CD8-positive, alpha-beta memory T cell (primary cell): Measurements from ENCODE around the gene INSC. TPM values are rescaled to one million over a fixed set of nuclear protein-coding genes. Genes with fewer than 3 reads are reported as not detected.

Source experiments
- CTCF ChIA-PET: fragments of 350-600 bp; sonication (Branson Sonifier 250); formaldehyde crosslinking; loops from one replicate; lab custom pipeline; 2021; ENCODE audit warnings: antibody characterized with exemption; lab: Charles Lee
- POLR2A ChIA-PET: fragments of 350-600 bp; sonication (Branson Sonifier 250); formaldehyde crosslinking; loops from one replicate; lab custom pipeline; 2021; ENCODE audit warnings: antibody characterized with exemption; lab: Charles Lee
- DNase-seq, 5 donors: peaks; one replicate each; pipeline versions ENCODE4 v3.0.0 to v3.0.0-alpha.2; 2020 to 2022; ENCODE audit warnings: mixed read lengths in 1 of 5
- H3K27ac ChIP-seq: one replicate; pipeline ENCODE4 v1.7.0; 2013; ENCODE audit warnings: low read depth, mild to moderate bottlenecking, low read length, moderate library complexity
- H3K27me3 ChIP-seq: 2 replicates; pipeline ENCODE4 v1.7.0; 2013; ENCODE audit warnings: low read length, mild to moderate bottlenecking; ENCODE audit not compliant: insufficient read depth, poor library complexity, severe bottlenecking
- H3K36me3 ChIP-seq: 2 replicates; pipeline ENCODE4 v1.7.0; 2013; ENCODE audit warnings: mild to moderate bottlenecking, low read length, moderate library complexity; ENCODE audit not compliant: insufficient read depth
- H3K4me1 ChIP-seq: 2 replicates; pipeline ENCODE4 v1.7.0; 2013; ENCODE audit warnings: mild to moderate bottlenecking, low read length, moderate library complexity; ENCODE audit not compliant: insufficient read depth
- H3K4me3 ChIP-seq: 2 replicates; pipeline ENCODE4 v1.7.0; 2013; ENCODE audit warnings: mild to moderate bottlenecking, low read length
- H3K9me3 ChIP-seq: 2 replicates; pipeline ENCODE4 v1.7.0; 2013; ENCODE audit warnings: mild to moderate bottlenecking, low read length
- H3K27ac Mint-ChIP-seq, 8 donors: one replicate each; pipeline ENCODE4 v1.8.0; 2020 to 2021; ENCODE audit warnings: mixed read lengths in 8 of 8, mild to moderate bottlenecking in 6 of 8, inconsistent platforms in 3 of 8, moderate library complexity in 3 of 8
- H3K27me3 Mint-ChIP-seq, 2 donors: one replicate each; pipeline ENCODE4 v1.8.0; 2020 to 2021; ENCODE audit warnings: mixed read lengths in 2 of 2, mild to moderate bottlenecking in 1 of 2, moderate library complexity in 1 of 2
- H3K36me3 Mint-ChIP-seq, 3 donors: one replicate each; pipeline ENCODE4 v1.8.0; 2020 to 2021; ENCODE audit warnings: mixed read lengths in 3 of 3, inconsistent platforms in 1 of 3, mild to moderate bottlenecking in 1 of 3
- H3K4me1 Mint-ChIP-seq, 3 donors: one replicate each; pipeline ENCODE4 v1.8.0; 2020 to 2021; ENCODE audit warnings: mixed read lengths in 3 of 3, inconsistent platforms in 1 of 3, mild to moderate bottlenecking in 1 of 3
- H3K4me3 Mint-ChIP-seq, 7 donors: one replicate each; pipeline ENCODE4 v1.8.0; 2020 to 2021; ENCODE audit warnings: mixed read lengths in 7 of 7, mild to moderate bottlenecking in 6 of 7, moderate library complexity in 4 of 7, inconsistent platforms in 2 of 7
- H3K9me3 Mint-ChIP-seq, 5 donors: one replicate each; pipeline ENCODE4 v1.8.0; 2020 to 2022; ENCODE audit warnings: mixed read lengths in 5 of 5, mild to moderate bottlenecking in 3 of 5, moderate library complexity in 2 of 5, inconsistent platforms in 1 of 5
- polyA plus RNA-seq: library from polyadenylated mRNA; unstranded; fragments of 300-500 nt; fragmentation: Illumina TruSeq; gene quantifications from one replicate; pipeline ENCODE4 v1.2.3, GENCODE V29; 2021
- total RNA-seq, 2 experiments: library from RNA; stranded (reverse); gene quantifications; one replicate each; pipeline ENCODE4 v1.2.3, GENCODE V29; 2021

The INSC gene
- total and polyA plus RNA-seq, 3 experiments from 2014 or later = not detected

GRCh38 chr11:15099267-15099666 is 15.5 kb upstream of the INSC start:
- Histone ChIP-seq H3K4me1 (no peaks in the 10 kb centered on the region), H3K27ac (no peak overlapping the region), H3K27me3 (no peaks in the 10 kb centered on the region), H3K9me3 (no peaks in the 10 kb centered on the region), H3K36me3 (no peaks in the 10 kb centered on the region), H3K4me3 (no peak overlapping the region)
- Mint-ChIP-seq H3K27me3 (peaks cover 6 to 64% of the 10 kb centered on the region in 2 donors), H3K9me3 (peaks cover 0 to 2% (median 0%) of the 10 kb centered on the region in 5 donors), H3K4me1 (peaks cover 0 to 4% (median 0%) of the 10 kb centered on the region in 3 donors), H3K4me3 (no peak overlapping the region), H3K27ac (no peak overlapping the region), H3K36me3 (no peaks in the 10 kb centered on the region)
- DNase-seq = no peak
- CTCF ChIA-PET = interaction anchor here (1.7 to 3.4 kb wide), 3 partner anchors 7 to 191 kb away, joined by 6 to 18 read pairs (median 6); no protein-coding TSS in a partner anchor
- POLR2A ChIA-PET = no interaction called here

DNA sequence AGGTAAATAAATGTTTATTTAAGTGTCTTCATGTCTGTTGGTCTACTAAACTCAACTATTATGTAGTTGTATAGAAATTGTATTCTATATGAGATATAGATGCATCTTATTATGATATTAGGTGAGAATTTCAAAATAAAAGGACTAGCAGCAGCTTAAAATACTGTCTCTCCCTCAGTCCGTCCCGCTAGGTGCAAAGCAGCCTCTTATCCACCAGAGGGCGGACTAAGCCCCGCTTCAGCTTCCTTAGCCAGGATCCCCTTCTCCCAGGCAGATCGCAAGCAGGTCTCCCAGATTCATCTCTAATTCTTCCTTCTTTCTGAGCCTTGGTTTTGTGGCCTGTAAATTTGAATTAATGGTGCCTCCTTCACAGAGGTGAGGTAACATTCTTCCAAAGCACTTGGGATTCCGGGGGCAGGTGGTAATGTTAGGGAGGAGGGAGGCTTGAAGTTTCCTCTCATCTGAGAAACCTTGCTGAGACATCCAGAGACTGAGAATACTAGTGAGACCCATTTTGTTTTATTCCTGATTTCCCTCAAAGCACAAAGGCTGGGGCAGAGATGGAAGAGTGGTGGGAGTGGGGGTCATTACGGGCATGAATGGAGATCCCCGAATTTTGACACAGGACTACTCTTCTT is 13.5 kb upstream of the INSC start:
- H3K27ac Mint-ChIP-seq = no peak overlapping the region
- H3K9me3 Mint-ChIP-seq = peaks cover 0 to 4% (median 0%) of the 10 kb centered on the region in 5 donors
- ChIA-PET POLR2A (no interaction called here), CTCF (interaction anchor here (1.0 to 3.4 kb wide), 11 partner anchors 9 to 193 kb away, joined by 3 to 18 read pairs (median 6); partner anchors contain the start of gene CALCB)
- DNase-seq = peak in 4 of 5 donors; percentile 10 to 58 (median 20)
- Histone ChIP-seq H3K9me3 (no peaks in the 10 kb centered on the region), H3K4me3 (no peak overlapping the region), H3K27ac (no peak overlapping the region), H3K27me3 (no peaks in the 10 kb centered on the region), H3K36me3 (no peaks in the 10 kb centered on the region), H3K4me1 (no peaks in the 10 kb centered on the region)
- H3K27me3 Mint-ChIP-seq = peaks cover 6 to 50% of the 10 kb centered on the region in 2 donors
- H3K36me3 Mint-ChIP-seq = no peaks in the 10 kb centered on the region
- peaks cover 0 to 4% (median 0%) of the 10 kb centered on the region in 3 donors for H3K4me1 Mint-ChIP-seq
- no peak overlapping the region for H3K4me3 Mint-ChIP-seq

GRCh38 chr11:15104166-15104565 is 10.6 kb upstream of the INSC start:
- ChIA-PET CTCF (interaction anchor here (1.3 kb wide), 1 partner anchor 104 kb away, joined by 3 read pairs; no protein-coding TSS in a partner anchor), POLR2A (no interaction called here)
- no peak for DNase-seq
- Mint-ChIP-seq H3K4me1 (peaks cover 0 to 4% (median 0%) of the 10 kb centered on the region in 3 donors), H3K27ac (no peak overlapping the region), H3K27me3 (peaks cover 0 to 23% of the 10 kb centered on the region in 2 donors), H3K36me3 (no peaks in the 10 kb centered on the region), H3K4me3 (no peak overlapping the region), H3K9me3 (peaks cover 0 to 4% (median 0%) of the 10 kb centered on the region in 5 donors)
- Histone ChIP-seq H3K36me3 (no peaks in the 10 kb centered on the region), H3K27me3 (no peaks in the 10 kb centered on the region), H3K4me1 (no peaks in the 10 kb centered on the region), H3K9me3 (no peaks in the 10 kb centered on the region), H3K4me3 (no peak overlapping the region), H3K27ac (no peak overlapping the region)

- Histone ChIP-seq H3K27ac (no peak overlapping the region), H3K4me3 (no peak overlapping the region), H3K27me3 (no peaks in the 10 kb centered on the region), H3K9me3 (no peaks in the 10 kb centered on the region), H3K4me1 (no peaks in the 10 kb centered on the region), H3K36me3 (no peaks in the 10 kb centered on the region)
- peaks cover 0 to under 1% (median 0%) of the 10 kb centered on the region in 3 donors for H3K4me1 Mint-ChIP-seq
- ChIA-PET POLR2A (no interaction called here), CTCF (interaction anchor here (1.4 kb wide), 1 partner anchor 19 kb away, joined by 3 read pairs; no protein-coding TSS in a partner anchor)
- no peak for DNase-seq
- no peak overlapping the region for H3K27ac Mint-ChIP-seq
- no peaks in the 10 kb centered on the region for H3K36me3 Mint-ChIP-seq
- H3K4me3 Mint-ChIP-seq = no peak overlapping the region
- H3K27me3 Mint-ChIP-seq = peaks cover 0 to 11% of the 10 kb centered on the region in 2 donors
- H3K9me3 Mint-ChIP-seq = peaks cover 0 to 4% (median 0%) of the 10 kb centered on the region in 5 donors
These were observed 8.3 kb upstream of the INSC start for GRCh38 chr11:15106201-15106965.

DNA sequence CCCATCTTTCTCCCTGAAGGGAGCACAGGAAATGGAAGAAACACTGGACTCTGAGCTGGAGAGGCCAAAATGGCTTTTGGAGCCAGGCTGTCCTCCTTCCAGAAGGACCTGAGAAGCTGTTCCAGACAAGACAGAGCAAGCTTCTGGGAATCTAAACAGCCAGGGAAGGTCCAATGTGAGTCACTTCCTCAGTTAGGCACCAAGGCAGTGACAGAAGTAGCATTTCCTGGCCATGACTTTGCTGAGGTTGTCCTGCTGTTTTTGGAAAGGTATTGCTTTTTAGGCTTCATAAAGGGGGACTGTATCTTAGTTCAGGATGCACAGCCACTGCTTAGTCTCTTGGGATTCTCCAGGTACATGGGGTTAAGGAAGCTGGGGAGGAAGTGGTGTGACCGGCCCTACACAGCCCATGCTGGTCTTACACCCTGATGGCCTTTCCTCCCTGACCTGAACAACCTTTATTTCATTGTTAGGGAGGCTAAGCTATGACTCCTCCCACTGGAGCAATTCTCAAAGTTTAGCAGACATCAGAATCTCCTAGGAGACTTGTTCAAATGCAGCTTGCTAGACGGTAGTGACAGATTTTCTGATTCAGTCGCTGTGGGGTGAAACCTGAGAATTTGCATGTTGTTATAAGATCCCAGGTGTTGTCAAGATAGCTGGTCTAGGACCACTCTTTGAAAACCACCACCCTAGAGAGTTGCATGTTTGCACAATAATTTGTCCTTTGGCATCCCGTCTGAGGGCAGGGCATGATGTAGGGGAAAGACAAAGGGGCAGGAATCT is 6.8 kb upstream of the INSC start:
- Histone ChIP-seq H3K4me3 (no peak overlapping the region), H3K36me3 (no peaks in the 10 kb centered on the region), H3K27me3 (no peaks in the 10 kb centered on the region), H3K9me3 (no peaks in the 10 kb centered on the region), H3K4me1 (no peaks in the 10 kb centered on the region), H3K27ac (no peak overlapping the region)
- no peaks in the 10 kb centered on the region for H3K4me1 Mint-ChIP-seq
- CTCF ChIA-PET = interaction anchor here (0.8 kb wide), 1 partner anchor 10 kb away, joined by 3 read pairs; no protein-coding TSS in a partner anchor
- H3K9me3 Mint-ChIP-seq = peaks cover 0 to 4% (median 0%) of the 10 kb centered on the region in 5 donors
- no peak overlapping the region for H3K27ac Mint-ChIP-seq
- H3K27me3 Mint-ChIP-seq = peaks cover 3 to 6% of the 10 kb centered on the region in 2 donors
- POLR2A ChIA-PET = no interaction called here
- H3K36me3 Mint-ChIP-seq = no peaks in the 10 kb centered on the region
- H3K4me3 Mint-ChIP-seq = no peak overlapping the region
- no peak for DNase-seq

GRCh38 chr11:15108592-15109130 is 6.1 kb upstream of the INSC start:
- ChIA-PET POLR2A (no interaction called here), CTCF (interaction anchor here (0.8 to 3.8 kb wide), 2 partner anchors 8 to 10 kb away, joined by 3 to 18 read pairs; no protein-coding TSS in a partner anchor)
- Histone ChIP-seq H3K27me3 (peaks cover 4% of the 10 kb centered on the region), H3K4me1 (no peaks in the 10 kb centered on the region), H3K4me3 (no peak overlapping the region), H3K27ac (no peak overlapping the region), H3K9me3 (no peaks in the 10 kb centered on the region), H3K36me3 (no peaks in the 10 kb centered on the region)
- DNase-seq = no peak
- no peak overlapping the region for H3K27ac Mint-ChIP-seq
- H3K4me1 Mint-ChIP-seq = peaks cover 5% of the 10 kb centered on the region in 3 donors
- H3K4me3 Mint-ChIP-seq = no peak overlapping the region
- no peaks in the 10 kb centered on the region for H3K36me3 Mint-ChIP-seq
- peaks cover 0 to 4% (median 0%) of the 10 kb centered on the region in 5 donors for H3K9me3 Mint-ChIP-seq
- H3K27me3 Mint-ChIP-seq = peaks cover 8 to 9% of the 10 kb centered on the region in 2 donors

GRCh38 chr11:15109602-15110001 is 5.1 kb upstream of the INSC start:
- Histone ChIP-seq H3K36me3 (no peaks in the 10 kb centered on the region), H3K9me3 (no peaks in the 10 kb centered on the region), H3K27me3 (peaks cover 6% of the 10 kb centered on the region), H3K4me3 (no peak overlapping the region), H3K4me1 (no peaks in the 10 kb centered on the region), H3K27ac (no peak overlapping the region)
- Mint-ChIP-seq H3K27ac (peak overlapping the region in 1 of 8 donors; percentile 25), H3K36me3 (no peaks in the 10 kb centered on the region), H3K9me3 (no peaks in the 10 kb centered on the region), H3K27me3 (peaks cover 12 to 17% of the 10 kb centered on the region in 2 donors), H3K4me1 (peaks cover 9 to 12% (median 9%) of the 10 kb centered on the region in 3 donors), H3K4me3 (no peak overlapping the region)
- ChIA-PET POLR2A (no interaction called here), CTCF (interaction anchor here (3.8 kb wide), 1 partner anchor 9 kb away, joined by 18 read pairs; no protein-coding TSS in a partner anchor)
- no peak for DNase-seq
